ENCODE data around the gene RIC8B.

- TF ChIP-seq CTCF (IDR thresholded peaks at IDR 0.05; ENCODE audit: low read depth, low read length, poor library complexity, severe bottlenecking) (no peak), EZH2phosphoT487 (IDR thresholded peaks at IDR 0.05; ENCODE audit: borderline replicate concordance, low read length) (no peak)
Observed at GRCh38 chr12:106870116-106870515, 95.6 kb downstream of the RIC8B start.
